GM10248 (cell line): ENCODE measurements around the gene ZNF79.

Experiments
- CTCF ChIA-PET: fragments of 300-600 bp; sonication (Branson Sonifier 250); formaldehyde crosslinking; extraction: SDS; loops from one replicate; lab custom pipeline; 2021; ENCODE audit warnings: antibody characterized with exemption; lab: Yijun Ruan, JAX
- POLR2A ChIA-PET: fragments of 350-650 bp; sonication (Branson Sonifier 250); formaldehyde crosslinking; extraction: SDS; loops from one replicate; lab custom pipeline; 2020; ENCODE audit warnings: antibody characterized with exemption; lab: Yijun Ruan, JAX
- DNase-seq: peaks from one replicate; pipeline ENCODE4 v3.0.0; 2012; ENCODE audit errors: extremely low spot score
- TF ChIP-seq, protein P1 (sequence below): IDR thresholded peaks from 2 replicates; pipeline ENCODE4 v1.5.1; 2012; ENCODE audit warnings: mild to moderate bottlenecking, low read depth; ENCODE audit errors: extremely low read depth, missing control alignments, control extremely low read depth

The ZNF79 gene

DNA sequence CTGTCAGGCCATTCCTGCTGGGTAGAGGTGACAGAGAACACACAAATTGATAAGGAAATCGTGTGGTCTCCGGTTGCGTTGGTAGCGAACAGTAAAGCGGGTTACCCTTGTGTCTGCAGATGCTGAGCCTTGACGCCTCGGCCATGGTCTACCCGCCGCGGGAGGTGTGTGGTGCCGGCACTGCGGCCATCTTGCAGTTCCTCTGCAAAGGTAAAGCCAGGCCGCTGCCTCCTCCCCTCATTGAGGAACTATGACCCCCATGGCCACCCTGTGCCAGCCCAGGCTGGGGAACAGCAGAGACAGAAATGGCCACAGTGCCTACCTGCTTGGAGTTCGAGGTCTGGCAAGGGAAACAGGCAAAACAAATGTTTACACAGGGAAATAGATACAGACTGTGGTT lies 43.4 kb downstream of the ZNF79 start:
- DNase-seq: no peak
- TF ChIP-seq, protein P1, sequence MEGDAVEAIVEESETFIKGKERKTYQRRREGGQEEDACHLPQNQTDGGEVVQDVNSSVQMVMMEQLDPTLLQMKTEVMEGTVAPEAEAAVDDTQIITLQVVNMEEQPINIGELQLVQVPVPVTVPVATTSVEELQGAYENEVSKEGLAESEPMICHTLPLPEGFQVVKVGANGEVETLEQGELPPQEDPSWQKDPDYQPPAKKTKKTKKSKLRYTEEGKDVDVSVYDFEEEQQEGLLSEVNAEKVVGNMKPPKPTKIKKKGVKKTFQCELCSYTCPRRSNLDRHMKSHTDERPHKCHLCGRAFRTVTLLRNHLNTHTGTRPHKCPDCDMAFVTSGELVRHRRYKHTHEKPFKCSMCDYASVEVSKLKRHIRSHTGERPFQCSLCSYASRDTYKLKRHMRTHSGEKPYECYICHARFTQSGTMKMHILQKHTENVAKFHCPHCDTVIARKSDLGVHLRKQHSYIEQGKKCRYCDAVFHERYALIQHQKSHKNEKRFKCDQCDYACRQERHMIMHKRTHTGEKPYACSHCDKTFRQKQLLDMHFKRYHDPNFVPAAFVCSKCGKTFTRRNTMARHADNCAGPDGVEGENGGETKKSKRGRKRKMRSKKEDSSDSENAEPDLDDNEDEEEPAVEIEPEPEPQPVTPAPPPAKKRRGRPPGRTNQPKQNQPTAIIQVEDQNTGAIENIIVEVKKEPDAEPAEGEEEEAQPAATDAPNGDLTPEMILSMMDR: no peak
- ChIA-PET POLR2A (no interaction called here), CTCF (no interaction called here)

DNA sequence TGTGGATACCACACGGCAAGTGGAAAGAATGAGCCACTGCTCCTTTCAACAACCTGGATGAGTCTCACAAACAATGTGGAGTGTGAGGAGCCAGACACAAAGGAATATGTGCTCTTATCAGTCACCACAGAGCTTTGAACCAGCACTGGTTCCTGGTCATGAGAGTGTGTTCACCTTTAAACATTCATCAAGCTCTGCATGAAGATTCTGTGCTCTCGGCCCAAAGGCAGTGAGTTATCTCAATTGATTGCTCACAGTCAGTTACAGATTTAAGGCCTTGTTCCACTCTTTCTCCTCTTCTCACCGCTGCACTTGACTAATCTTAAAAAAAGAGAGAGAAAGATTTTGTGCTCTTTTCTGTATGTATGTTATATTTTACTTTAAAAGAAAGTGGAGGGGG lies 46.5 kb downstream of the ZNF79 start:
- POLR2A ChIA-PET: no interaction called here
- DNase-seq: no peak
- CTCF ChIA-PET: interaction anchor here (1.5 kb wide), 1 partner anchor 15 kb away, joined by 3 read pairs; no protein-coding TSS in a partner anchor
- TF ChIP-seq, protein P1: no peak

DNA sequence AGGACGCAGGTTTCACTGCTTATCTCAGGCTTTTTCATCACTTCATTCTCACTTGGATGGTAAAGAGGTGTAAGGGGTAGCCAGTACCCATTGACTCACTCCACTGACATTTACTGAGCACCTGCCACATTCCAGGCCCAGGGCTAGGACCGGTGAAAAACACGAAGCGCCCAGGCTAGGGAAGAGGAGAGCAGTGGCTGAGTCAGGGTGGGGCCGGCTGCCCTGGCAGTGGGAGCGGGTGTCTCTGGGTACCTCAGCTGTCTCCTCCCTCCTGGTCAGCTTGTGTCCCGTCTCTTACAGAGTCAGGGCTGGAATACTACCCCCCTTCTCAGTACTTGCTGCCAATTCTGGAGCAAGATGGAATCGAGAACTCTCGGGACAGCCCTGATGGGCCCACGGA lies 49.3 kb downstream of the ZNF79 start:
- DNase-seq: no peak
- ChIA-PET CTCF (no interaction called here), POLR2A (interaction anchor here (0.6 kb wide), 1 partner anchor 181 kb away, joined by 4 read pairs; no protein-coding TSS in a partner anchor)
- TF ChIP-seq, protein P1: no peak

DNA sequence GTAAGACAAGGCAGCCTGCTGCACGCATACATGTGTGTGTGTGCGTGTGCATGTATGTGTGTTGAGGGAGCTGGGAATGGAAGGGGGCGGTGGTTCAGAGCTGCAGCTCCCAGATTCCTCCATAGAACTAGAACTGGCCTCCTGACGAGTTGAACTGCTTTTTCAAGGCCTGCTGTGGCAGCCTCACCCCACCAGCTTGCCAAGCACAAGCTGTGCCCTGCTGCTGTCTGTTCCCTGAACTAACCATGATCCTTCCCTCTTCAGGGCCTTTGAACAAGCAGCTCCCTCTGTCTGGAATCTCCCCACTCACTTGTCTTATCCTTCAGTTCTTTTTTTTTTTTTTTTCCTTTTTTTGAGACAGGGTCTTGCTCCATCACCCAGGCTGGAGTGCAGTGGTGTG lies 49.8 kb downstream of the ZNF79 start:
- no peak for DNase-seq
- ChIA-PET POLR2A (interaction anchor here (0.6 kb wide), 1 partner anchor 182 kb away, joined by 4 read pairs; no protein-coding TSS in a partner anchor), CTCF (interaction anchor here (0.7 kb wide), 2 partner anchors 19 to 125 kb away, joined by 3 read pairs; no protein-coding TSS in a partner anchor)
- TF ChIP-seq, protein P1: no peak

DNA sequence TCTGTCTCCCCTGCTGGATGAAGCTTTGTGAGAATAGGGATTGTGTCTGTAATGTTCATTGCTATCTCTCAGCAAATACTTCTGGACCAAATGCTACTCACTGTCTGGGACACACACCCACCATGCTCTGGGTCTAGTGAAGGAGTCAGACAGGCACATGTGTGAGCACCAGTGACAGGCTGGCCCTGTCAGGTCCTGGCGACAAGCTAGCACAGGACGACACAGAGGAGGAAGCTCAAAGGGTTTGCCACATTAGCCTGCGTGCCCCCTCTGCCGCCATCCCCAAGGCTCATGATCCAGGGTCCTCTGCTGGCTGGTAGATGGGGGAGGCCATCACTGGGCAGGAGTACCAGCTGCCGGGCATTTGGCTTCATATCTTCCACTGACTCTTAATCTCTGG lies 50.4 kb downstream of the ZNF79 start:
- no peak for DNase-seq
- TF ChIP-seq, protein P1: no peak
- ChIA-PET CTCF (interaction anchor here (0.7 kb wide), 1 partner anchor 124 kb away, joined by 3 read pairs; no protein-coding TSS in a partner anchor), POLR2A (no interaction called here)

DNA sequence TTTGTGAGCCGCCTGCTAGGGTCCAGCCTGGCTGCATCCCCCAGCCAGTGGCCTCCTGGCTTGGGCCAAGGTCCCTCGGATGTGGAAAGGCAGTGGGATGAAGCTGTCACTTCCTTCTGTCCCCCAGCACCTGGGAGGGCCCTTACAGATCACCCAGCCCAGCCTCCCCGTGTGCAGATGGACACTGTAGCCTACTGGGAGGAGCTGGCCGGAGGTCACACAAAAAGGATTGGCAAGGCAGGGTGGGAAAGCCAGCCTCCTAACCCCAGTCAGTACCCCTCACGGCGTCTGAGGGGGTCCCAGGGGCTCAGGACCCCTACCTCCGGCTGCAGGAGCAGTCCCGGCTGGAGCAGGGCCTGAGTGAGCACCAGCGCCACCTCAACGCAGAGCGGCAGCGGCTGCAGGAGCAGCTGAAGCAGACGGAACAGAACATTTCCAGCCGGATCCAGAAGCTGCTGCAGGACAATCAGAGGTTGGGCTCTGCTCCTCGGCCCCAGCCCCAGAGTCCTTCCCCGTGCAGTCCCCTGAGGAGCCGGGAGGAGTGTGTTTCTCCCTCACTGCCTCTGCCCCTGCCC lies 55.4 kb downstream of the ZNF79 start:
- TF ChIP-seq, protein P1: no peak
- POLR2A ChIA-PET: interaction anchor here (0.6 to 2.3 kb wide), 3 partner anchors 8 to 29 kb away, joined by 4 to 8 read pairs (median 6); partner anchors contain the start of genes LRSAM1 and RPL12
- DNase-seq: no peak
- CTCF ChIA-PET: no interaction called here
